NCI-H146 (cell line): ENCODE data around the gene ASB17.
"Not testable (repeated sequence)": the region's sequence is repeated elsewhere in the genome, so short reads cannot be mapped to it uniquely, and the experiment has no call there.

ENCODE experiments used
- DNase-seq: peaks from one replicate; lab custom pipeline; 2025; lab: John Stamatoyannopoulos, UW

The ASB17 gene

GRCh38 chr1:75932304-75932703 is at the start of gene ASB17:
Gene ASB17, minus strand, starts transcription at chr1:75932404. Its CDS starts 113 bp downstream, at chr1:75932291.
- no peak for DNase-seq

- DNase-seq: no peak
Observed at GRCh38 chr1:75980972-75981897, 49.0 kb upstream of the ASB17 start.

GRCh38 chr1:75970631-75971030 is 38.4 kb upstream of the ASB17 start:
- DNase-seq: no peak

GRCh38 chr1:75969550-75969949 is 37.3 kb upstream of the ASB17 start:
- DNase-seq: no peak

- DNase-seq: no peak
Observed at GRCh38 chr1:75967719-75968118, 35.5 kb upstream of the ASB17 start.

- DNase-seq: no peak
Observed at GRCh38 chr1:75964760-75965408, 32.7 kb upstream of the ASB17 start.

- DNase-seq: not testable (repeated sequence)
Observed at GRCh38 chr1:75964110-75964759, 32.0 kb upstream of the ASB17 start.

GRCh38 chr1:75954586-75954985 is 22.4 kb upstream of the ASB17 start:
- DNase-seq: no peak

- DNase-seq: no peak
Observed at GRCh38 chr1:75953461-75953860, 21.3 kb upstream of the ASB17 start.

GRCh38 chr1:75952016-75952415 is 19.8 kb upstream of the ASB17 start:
- no peak for DNase-seq

GRCh38 chr1:75950176-75950575 is 18.0 kb upstream of the ASB17 start:
- DNase-seq: no peak

GRCh38 chr1:75943037-75943436 is 10.8 kb upstream of the ASB17 start:
- DNase-seq: not testable (repeated sequence)

GRCh38 chr1:75937034-75937433 is 4.8 kb upstream of the ASB17 start:
- no peak for DNase-seq

GRCh38 chr1:75922698-75923097 is 9.5 kb downstream of the ASB17 start:
- DNase-seq: no peak

- DNase-seq: no peak
Observed at GRCh38 chr1:75916834-75917233, 15.4 kb downstream of the ASB17 start.

GRCh38 chr1:75908717-75909152 is 23.5 kb downstream of the ASB17 start:
- peak; percentile 11 for DNase-seq

GRCh38 chr1:75901371-75901770 is 30.8 kb downstream of the ASB17 start:
- DNase-seq: no peak

- no peak for DNase-seq
Observed at GRCh38 chr1:75884437-75884836, 47.8 kb downstream of the ASB17 start.

- DNase-seq: no peak
Observed at GRCh38 chr1:75879985-75880384, 52.2 kb downstream of the ASB17 start.

- DNase-seq: no peak
Observed at GRCh38 chr1:75870951-75871350, 61.3 kb downstream of the ASB17 start.
